Endodermal cell (in vitro differentiated cells): ENCODE data around the gene CTU2. TPM values are rescaled to one million over a fixed set of nuclear protein-coding genes. Genes with fewer than 3 reads are reported as not detected.
A peak's percentile ranks its signal among the peaks of the same experiment; 100 is the strongest.

Source experiments
- DNase-seq: peaks from one replicate; pipeline ENCODE4 v3.0.0-alpha.2; 2017
- H3K27ac ChIP-seq: 2 replicates; pipeline ENCODE4 v1.5.1; 2013; ENCODE audit warnings: mild to moderate bottlenecking, low read depth, low read length, moderate library complexity
- H3K27me3 ChIP-seq: 2 replicates; pipeline ENCODE4 v1.6.1; 2013; ENCODE audit warnings: mild to moderate bottlenecking, low read length, moderate library complexity; ENCODE audit not compliant: insufficient read depth, control insufficient read depth, poor library complexity, severe bottlenecking
- H3K36me3 ChIP-seq: 2 replicates; pipeline ENCODE4 v1.7.0; 2013; ENCODE audit warnings: mild to moderate bottlenecking, low read length, moderate library complexity; ENCODE audit not compliant: control insufficient read depth, insufficient read depth
- H3K4me1 ChIP-seq: one replicate; pipeline ENCODE4 v1.7.0; 2013; ENCODE audit warnings: low read length; ENCODE audit not compliant: control insufficient read depth, insufficient read depth
- H3K4me3 ChIP-seq: 2 replicates; pipeline ENCODE4 v1.5.1; 2013; ENCODE audit warnings: mild to moderate bottlenecking, low read length, moderate library complexity
- H3K9ac ChIP-seq: 2 replicates; pipeline ENCODE4 v1.6.1; 2013; ENCODE audit warnings: mild to moderate bottlenecking, low read length, moderate library complexity; ENCODE audit not compliant: poor library complexity, severe bottlenecking; ENCODE audit errors: extremely low read depth
- H3K9me3 ChIP-seq: 2 replicates; pipeline ENCODE4 v1.6.1; 2013; ENCODE audit warnings: mild to moderate bottlenecking, low read length, moderate library complexity; ENCODE audit not compliant: control insufficient read depth
- H3K27ac Mint-ChIP-seq: 2 replicates; pipeline ENCODE4 v1.8.0; 2020; ENCODE audit warnings: mixed read lengths
- H3K27me3 Mint-ChIP-seq: 2 replicates; pipeline ENCODE4 v1.8.0; 2021; ENCODE audit warnings: mild to moderate bottlenecking, mixed read lengths; ENCODE audit not compliant: insufficient read depth
- H3K36me3 Mint-ChIP-seq: 2 replicates; pipeline ENCODE4 v1.8.0; 2020; ENCODE audit warnings: low read depth, mixed read lengths
- H3K4me1 Mint-ChIP-seq: 2 replicates; pipeline ENCODE4 v1.8.0; 2020; ENCODE audit warnings: mixed read lengths
- H3K4me3 Mint-ChIP-seq: 2 replicates; pipeline ENCODE4 v1.8.0; 2020; ENCODE audit warnings: mild to moderate bottlenecking, moderate library complexity, mixed read lengths
- H3K9me3 Mint-ChIP-seq: 2 replicates; pipeline ENCODE4 v1.8.0; 2020; ENCODE audit warnings: mild to moderate bottlenecking, mixed read lengths
- WGBS, 2 experiments: methylation state at CpG; one replicate each; pipeline versions ENCODE4 v1.1.5 to v1.1.7; 2013; ENCODE audit warnings: missing lambda C conversion rate in 2 of 2, mixed read lengths in 1 of 2; ENCODE audit not compliant: insufficient coverage in 1 of 2, insufficient read length in 1 of 2; 5-methylcytosine and 5-hydroxymethylcytosine counted together
- total RNA-seq, 2 donors: library from RNA; stranded (reverse); fragmentation: NEBNext Ultra II Directional in 1 of 2; extraction: Animal tissue kit (Norgen Biotek cat#: 25700) in 1 of 2; gene quantifications; 2 replicates in 1 of 2; 3 replicates in 1 of 2; pipeline ENCODE4 v1.2.1, GENCODE V29; 2021
- TF ChIP-seq, protein P1 (sequence below): fragments of 200-600 bp; sonication (generic); conservative IDR thresholded peaks from 2 replicates; pipeline ENCODE4 v1.5.0; 2021; ENCODE audit warnings: antibody characterized with exemption, mild to moderate bottlenecking

CTU2 gene
- total RNA-seq, 2 donors from 2014 or later: 16.7 to 24.3 TPM

DNA sequence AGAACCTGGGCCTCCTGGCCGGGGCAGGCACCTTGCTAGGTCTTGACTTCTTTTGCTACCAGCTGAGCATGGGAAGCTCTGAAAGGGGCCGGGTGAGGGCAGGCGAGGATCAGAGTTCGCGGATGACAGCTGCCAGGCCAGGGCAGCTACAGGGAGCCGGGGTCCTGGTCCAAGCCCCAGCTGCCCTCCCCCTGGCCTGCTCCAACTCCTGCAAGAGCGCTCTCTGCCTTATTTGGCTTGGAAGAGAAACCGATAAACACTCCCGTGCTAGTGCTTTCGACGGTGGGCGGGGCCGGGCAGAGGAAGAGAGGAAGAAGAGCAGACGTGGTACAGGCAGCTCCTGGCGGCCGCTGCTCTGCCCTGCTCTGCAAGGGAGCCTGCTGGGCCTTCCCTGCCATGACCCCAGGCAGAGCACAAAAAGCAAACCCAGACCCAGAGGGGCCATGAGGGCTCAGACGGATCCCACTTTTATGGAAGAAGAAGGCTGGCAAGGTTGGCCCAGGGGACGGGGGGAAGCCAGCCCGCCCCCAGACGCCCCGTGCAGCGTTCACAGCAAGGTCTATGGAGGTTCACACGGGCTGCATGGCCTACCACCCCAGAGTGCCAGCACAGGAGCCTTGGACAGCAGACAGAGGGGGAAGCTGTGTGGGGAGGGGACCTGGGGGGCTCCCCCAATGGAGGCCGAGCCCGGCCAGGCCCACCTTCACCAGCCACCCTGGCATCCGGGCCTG, 53.1 kb downstream of the CTU2 start:
- WGBS, 2 experiments: 50 to 63% methylated on average over 13 to 26 of the region's 26 CpGs
- no peaks in the 10 kb centered on the region for H3K9me3 ChIP-seq
- Mint-ChIP-seq H3K4me3 (no peak overlapping the region), H3K27me3 (no peaks in the 10 kb centered on the region), H3K4me1 (peaks cover 21% of the 10 kb centered on the region), H3K36me3 (no peaks in the 10 kb centered on the region), H3K27ac (no peak overlapping the region), H3K9me3 (no peaks in the 10 kb centered on the region)
- no peak overlapping the region for H3K4me3 ChIP-seq
- no peaks in the 10 kb centered on the region for H3K36me3 ChIP-seq
- H3K4me1 ChIP-seq: peaks cover 20% of the 10 kb centered on the region
- H3K27me3 ChIP-seq: no peaks in the 10 kb centered on the region
- peak; percentile 82 for DNase-seq
- TF ChIP-seq, protein P1, sequence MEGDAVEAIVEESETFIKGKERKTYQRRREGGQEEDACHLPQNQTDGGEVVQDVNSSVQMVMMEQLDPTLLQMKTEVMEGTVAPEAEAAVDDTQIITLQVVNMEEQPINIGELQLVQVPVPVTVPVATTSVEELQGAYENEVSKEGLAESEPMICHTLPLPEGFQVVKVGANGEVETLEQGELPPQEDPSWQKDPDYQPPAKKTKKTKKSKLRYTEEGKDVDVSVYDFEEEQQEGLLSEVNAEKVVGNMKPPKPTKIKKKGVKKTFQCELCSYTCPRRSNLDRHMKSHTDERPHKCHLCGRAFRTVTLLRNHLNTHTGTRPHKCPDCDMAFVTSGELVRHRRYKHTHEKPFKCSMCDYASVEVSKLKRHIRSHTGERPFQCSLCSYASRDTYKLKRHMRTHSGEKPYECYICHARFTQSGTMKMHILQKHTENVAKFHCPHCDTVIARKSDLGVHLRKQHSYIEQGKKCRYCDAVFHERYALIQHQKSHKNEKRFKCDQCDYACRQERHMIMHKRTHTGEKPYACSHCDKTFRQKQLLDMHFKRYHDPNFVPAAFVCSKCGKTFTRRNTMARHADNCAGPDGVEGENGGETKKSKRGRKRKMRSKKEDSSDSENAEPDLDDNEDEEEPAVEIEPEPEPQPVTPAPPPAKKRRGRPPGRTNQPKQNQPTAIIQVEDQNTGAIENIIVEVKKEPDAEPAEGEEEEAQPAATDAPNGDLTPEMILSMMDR: peak; percentile 31
- no peak overlapping the region for H3K9ac ChIP-seq
- H3K27ac ChIP-seq: no peak overlapping the region

GRCh38 chr16:88759976-88760350, 53.7 kb downstream of the CTU2 start:
- Mint-ChIP-seq H3K9me3 (no peaks in the 10 kb centered on the region), H3K4me3 (no peak overlapping the region), H3K36me3 (no peaks in the 10 kb centered on the region), H3K27ac (no peak overlapping the region), H3K27me3 (no peaks in the 10 kb centered on the region), H3K4me1 (peaks cover 21% of the 10 kb centered on the region)
- H3K4me3 ChIP-seq: no peak overlapping the region
- no peaks in the 10 kb centered on the region for H3K36me3 ChIP-seq
- H3K4me1 ChIP-seq: peaks cover 20% of the 10 kb centered on the region
- 95% methylated on average over 4 to 22 of the region's 22 CpGs for whole genome bisulfite sequencing, 2 experiments
- H3K9me3 ChIP-seq: no peaks in the 10 kb centered on the region
- H3K27me3 ChIP-seq: no peaks in the 10 kb centered on the region
- no peak for DNase-seq
- no peak overlapping the region for H3K27ac ChIP-seq
- H3K9ac ChIP-seq: no peak overlapping the region
- TF ChIP-seq, protein P1: no peak

DNA sequence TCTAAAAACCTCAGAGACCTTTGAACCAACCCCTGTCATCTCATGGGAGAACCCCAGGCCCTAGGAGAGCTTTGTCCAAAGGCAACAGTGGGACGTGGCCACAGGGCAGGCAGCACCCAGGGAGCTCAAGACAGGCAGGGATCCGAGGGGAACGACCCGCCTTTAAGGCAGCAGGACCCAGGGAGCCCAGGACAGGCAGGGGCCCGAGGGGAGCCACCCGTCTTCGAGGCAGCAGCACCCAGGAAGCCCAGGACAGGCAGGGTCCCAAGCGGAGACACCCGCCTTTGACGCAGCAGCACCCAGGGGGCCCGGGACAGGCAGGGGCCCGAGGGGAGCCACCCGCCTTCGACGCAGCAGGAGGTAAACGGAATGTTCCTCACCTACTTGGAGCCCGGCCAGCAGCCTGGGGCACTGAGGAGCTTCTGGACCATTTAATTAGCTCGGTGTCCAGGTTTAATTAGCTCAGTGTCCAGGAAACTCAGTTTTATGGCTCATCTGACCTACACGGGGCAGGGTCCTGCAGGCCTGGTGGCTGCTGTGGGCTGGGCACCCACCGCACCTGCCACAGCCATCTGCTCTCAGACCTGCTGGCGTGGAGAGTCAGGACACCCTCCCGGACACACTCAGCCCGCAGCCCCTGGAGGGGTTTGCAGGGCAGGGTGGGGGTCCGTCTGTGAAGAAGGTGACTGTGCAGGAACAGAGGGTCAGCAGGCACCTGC, 54.3 kb downstream of the CTU2 start:
- Histone ChIP-seq H3K4me1 (peaks cover 20% of the 10 kb centered on the region), H3K36me3 (no peaks in the 10 kb centered on the region), H3K4me3 (no peak overlapping the region), H3K9ac (no peak overlapping the region), H3K27me3 (no peaks in the 10 kb centered on the region), H3K9me3 (no peaks in the 10 kb centered on the region), H3K27ac (no peak overlapping the region)
- DNase-seq: no peak
- no peak overlapping the region for H3K4me3 Mint-ChIP-seq
- 91 to 93% methylated on average over 18 to 24 of the region's 24 CpGs for WGBS, 2 experiments
- H3K36me3 Mint-ChIP-seq: no peaks in the 10 kb centered on the region
- TF ChIP-seq, protein P1: no peak
- no peak overlapping the region for H3K27ac Mint-ChIP-seq
- H3K4me1 Mint-ChIP-seq: peaks cover 18% of the 10 kb centered on the region
- no peaks in the 10 kb centered on the region for H3K27me3 Mint-ChIP-seq
- no peaks in the 10 kb centered on the region for H3K9me3 Mint-ChIP-seq
